ENCODE results near the gene KIRREL3. TPM values are rescaled to one million over a fixed set of nuclear protein-coding genes. Genes with fewer than 3 reads are reported as not detected.

KIRREL3 gene
- total and polyA plus RNA-seq, 2 of the 8 experiments (the other 6 are each of a cell fraction or from before 2014, with no cell fraction given): 0.29 to 0.32 TPM

GRCh38 chr11:126981635-126982034 is 18.9 kb downstream of the KIRREL3 start:
- FAIRE-seq (no peak), DNase-seq (ENCODE audit: low read depth in 1 of 2, low spot score in 2 of 2) (no peak)
- Histone ChIP-seq H3K79me1 (ENCODE audit: low read depth, low read length) (no peaks in the 10 kb centered on the region), H3K27me3 (replicated peaks in 1 of 4; ENCODE audit: control insufficient read depth in 3 of 4, extremely low read depth in 1 of 4, insufficient read depth in 3 of 4, low read length in 3 of 4) (no peaks in the 10 kb centered on the region), H4K8ac (ENCODE audit: extremely low read depth, insufficient read depth, low read length) (no peak overlapping the region), H3K27ac (ENCODE audit: low read depth, low read length) (no peak overlapping the region), H3K4me1 (replicated peaks in 1 of 4; ENCODE audit: control insufficient read depth in 3 of 4, insufficient read depth in 4 of 4, low read length in 3 of 4) (peaks cover 5 to 14% (median 9%) of the 10 kb centered on the region in 4 experiments), H3K14ac (ENCODE audit: insufficient read length) (no peak overlapping the region), H2AK5ac (ENCODE audit: low read depth, low read length) (no peak overlapping the region), H3K4ac (replicated peaks; ENCODE audit: insufficient read length, low read depth, low read length) (no peak overlapping the region), H3K36me3 (ENCODE audit: control insufficient read depth in 2 of 4, insufficient read depth in 4 of 4, low read length in 3 of 4) (no peaks in the 10 kb centered on the region), H2BK20ac (ENCODE audit: low read length) (no peak overlapping the region), H4K20me1 (replicated peaks in 1 of 2; ENCODE audit: control insufficient read depth in 1 of 2, insufficient read depth in 2 of 2, low read length in 2 of 2) (no peaks in the 10 kb centered on the region), H2BK5ac (ENCODE audit: low read depth, low read length) (no peak overlapping the region), H3K4me2 (ENCODE audit: insufficient read depth in 1 of 2, low read depth in 2 of 2, low read length in 2 of 2) (no peak overlapping the region), H3K4me3 (ENCODE audit: extremely low read depth in 1 of 4, insufficient read depth in 2 of 4, low read depth in 3 of 4, low read length in 4 of 4) (no peak overlapping the region), H3K9me3 (ENCODE audit: insufficient read depth in 2 of 2, low read depth in 1 of 2, low read length in 1 of 2) (peaks cover 0 to 3% of the 10 kb centered on the region in 2 experiments; a peak in 1 of 4 replicates), H3K23me2 (ENCODE audit: low read depth, low read length) (no peaks in the 10 kb centered on the region), H3K56ac (replicated peaks; ENCODE audit: insufficient read length, low read depth, low read length) (no peak overlapping the region), H4K5ac (ENCODE audit: insufficient read length, low read depth, low read length) (no peak overlapping the region), H3K23ac (ENCODE audit: insufficient read length) (no peak overlapping the region), H4K91ac (replicated peaks; ENCODE audit: insufficient read length, low read length) (no peak overlapping the region), H2AFZ (ENCODE audit: low read length) (no peak overlapping the region), H2BK120ac (replicated peaks; ENCODE audit: low read depth, low read length) (no peak overlapping the region), H2BK15ac (ENCODE audit: low read length) (no peak overlapping the region), H2BK12ac (ENCODE audit: low read depth, low read length) (no peak overlapping the region), H3K79me2 (ENCODE audit: control insufficient read depth in 1 of 2, insufficient read depth in 2 of 2, low read length in 2 of 2) (no peaks in the 10 kb centered on the region), H3K9ac (replicated peaks in 1 of 4; ENCODE audit: extremely low read depth in 1 of 4, low read depth in 3 of 4, low read length in 3 of 4) (no peak overlapping the region), H3K18ac (ENCODE audit: extremely low read depth, low read length) (no peak overlapping the region)
- ChIA-PET POLR2A (ENCODE audit: partially characterized antibody) (no interaction called here), CTCF (ENCODE audit: partially characterized antibody) (interaction anchor here (0.8 to 6.0 kb wide), 5 partner anchors 10 to 496 kb away, joined by 3 to 44 read pairs (median 3); no protein-coding TSS in a partner anchor)
- TF ChIP-seq CHD1 (IDR thresholded peaks at IDR 0.05; ENCODE audit: low read depth, low read length): no peak
- TF ChIP-seq PHF8 (conservative IDR thresholded peaks at IDR 0.05; ENCODE audit: low read depth, low read length): no peak
- TF ChIP-seq SIN3A (conservative IDR thresholded peaks at IDR 0.05 in 1 of 2, IDR thresholded peaks at IDR 0.05 in 1 of 2; ENCODE audit: low read depth in 1 of 2, low read length in 2 of 2): no peak
- no peak for TF ChIP-seq SUZ12 (IDR thresholded peaks at IDR 0.05; ENCODE audit: low read length)
- no peak for TF ChIP-seq POLR2AphosphoS5 (IDR thresholded peaks at IDR 0.05; ENCODE audit: low read depth, low read length)
- no peak for TF ChIP-seq ATF2 (IDR thresholded peaks at IDR 0.05; ENCODE audit: low read length)
- no peak for TF ChIP-seq HDAC2 (IDR thresholded peaks at IDR 0.05; ENCODE audit: borderline replicate concordance in 1 of 2, low read depth in 2 of 2, low read length in 2 of 2)
- TF ChIP-seq BACH1 (IDR thresholded peaks at IDR 0.05; ENCODE audit: low read length): no peak
- no peak for TF ChIP-seq JUN (IDR thresholded peaks at IDR 0.05; ENCODE audit: low read depth, low read length)
- no peak for TF ChIP-seq YY1 (IDR thresholded peaks at IDR 0.05; ENCODE audit: low read depth, low read length)
- WGBS, 2 experiments (ENCODE audit: extremely low coverage in 1 of 2, insufficient coverage in 1 of 2, insufficient read length in 1 of 2, insufficient replicate concordance in 2 of 2, low coverage in 1 of 2, low lambda C conversion rate in 2 of 2, missing lambda C conversion rate in 1 of 2): 73% methylated on average over 2 of the region's 2 CpGs; no CpG with 5 or more reads in 1 of the 2 experiments

All from H1 (cell line).